Panc1 (cell line): Measurements from ENCODE around the gene STK39.

ENCODE experiments used
- CTCF ChIP-seq: fragments of 450-650 bp; IDR thresholded peaks from 2 replicates; pipeline ENCODE4 v1.5.1; 2017; ENCODE audit warnings: mild to moderate bottlenecking
- POLR2AphosphoS5 ChIP-seq: IDR thresholded peaks from 2 replicates; pipeline ENCODE4 v1.6.1; 2012; ENCODE audit warnings: mild to moderate bottlenecking, low read depth, low read length, moderate library complexity
- SIN3A ChIP-seq: IDR thresholded peaks from 2 replicates; pipeline ENCODE4 v1.6.1; 2012; ENCODE audit warnings: low read depth, mild to moderate bottlenecking, low read length, moderate library complexity, borderline replicate concordance; ENCODE audit not compliant: insufficient read depth
- TCF7L2 ChIP-seq: IDR thresholded peaks from 2 replicates; pipeline ENCODE4 v1.6.1; 2011; ENCODE audit warnings: mild to moderate bottlenecking, low read depth, low read length, inconsistent platforms

GRCh38 chr2:168277276-168277675 lies 29.9 kb upstream of the STK39 start:
- TF ChIP-seq CTCF (no peak), POLR2AphosphoS5 (no peak), TCF7L2 (no peak), SIN3A (no peak)
